Measurements from ENCODE around the gene SDK1.

The SDK1 gene

DNA sequence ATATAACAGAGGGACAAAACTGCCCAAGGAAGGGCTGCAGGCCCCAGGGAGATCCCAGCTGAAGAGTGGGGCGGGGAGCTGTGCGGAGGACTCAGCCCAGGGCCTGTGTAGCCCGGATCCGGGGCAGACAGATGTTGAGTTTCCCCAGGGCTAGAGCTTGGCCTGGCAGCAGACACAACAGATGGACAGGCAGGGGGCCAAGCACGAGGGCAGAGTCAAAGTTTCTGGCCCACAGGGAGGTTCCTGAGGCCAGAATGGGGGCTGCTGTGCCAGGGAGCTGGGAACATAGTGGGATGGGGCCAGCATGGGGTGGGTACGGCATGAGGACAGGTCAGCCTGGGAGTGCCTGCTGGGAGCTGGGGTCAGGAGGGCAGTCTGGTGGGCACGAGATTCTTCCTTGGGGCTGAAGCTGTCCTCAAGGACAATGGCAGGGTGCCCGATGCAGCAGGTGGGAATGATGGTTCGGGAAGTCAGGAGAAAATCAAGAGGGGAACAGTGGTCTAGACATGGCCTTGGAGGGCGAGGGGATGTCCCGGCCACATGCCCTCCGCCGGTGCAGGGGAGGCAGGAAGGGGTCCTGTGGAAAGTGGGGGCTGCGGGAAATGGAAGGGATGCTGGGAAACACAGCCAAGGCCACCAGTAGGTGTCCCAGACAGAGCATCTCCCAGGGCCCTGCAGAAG lies 862.0 kb downstream of the SDK1 start:
- no peak overlapping the region for H3K4me3 ChIP-seq (ENCODE audit: low read depth in 1 of 2, low read length in 1 of 2)
- H3K4me1 ChIP-seq (ENCODE audit: control insufficient read depth in 1 of 2, insufficient read depth in 1 of 2, low read depth in 1 of 2, low read length in 1 of 2), result no peaks in the 10 kb centered on the region
- TF ChIP-seq, protein P1, sequence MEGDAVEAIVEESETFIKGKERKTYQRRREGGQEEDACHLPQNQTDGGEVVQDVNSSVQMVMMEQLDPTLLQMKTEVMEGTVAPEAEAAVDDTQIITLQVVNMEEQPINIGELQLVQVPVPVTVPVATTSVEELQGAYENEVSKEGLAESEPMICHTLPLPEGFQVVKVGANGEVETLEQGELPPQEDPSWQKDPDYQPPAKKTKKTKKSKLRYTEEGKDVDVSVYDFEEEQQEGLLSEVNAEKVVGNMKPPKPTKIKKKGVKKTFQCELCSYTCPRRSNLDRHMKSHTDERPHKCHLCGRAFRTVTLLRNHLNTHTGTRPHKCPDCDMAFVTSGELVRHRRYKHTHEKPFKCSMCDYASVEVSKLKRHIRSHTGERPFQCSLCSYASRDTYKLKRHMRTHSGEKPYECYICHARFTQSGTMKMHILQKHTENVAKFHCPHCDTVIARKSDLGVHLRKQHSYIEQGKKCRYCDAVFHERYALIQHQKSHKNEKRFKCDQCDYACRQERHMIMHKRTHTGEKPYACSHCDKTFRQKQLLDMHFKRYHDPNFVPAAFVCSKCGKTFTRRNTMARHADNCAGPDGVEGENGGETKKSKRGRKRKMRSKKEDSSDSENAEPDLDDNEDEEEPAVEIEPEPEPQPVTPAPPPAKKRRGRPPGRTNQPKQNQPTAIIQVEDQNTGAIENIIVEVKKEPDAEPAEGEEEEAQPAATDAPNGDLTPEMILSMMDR (IDR thresholded peaks at IDR 0.05), result no peak
- no peak overlapping the region for H3K27ac ChIP-seq
- no peaks in the 10 kb centered on the region for H3K27me3 ChIP-seq
- no peaks in the 10 kb centered on the region for H3K9me3 ChIP-seq
- no peaks in the 10 kb centered on the region for H3K36me3 ChIP-seq

DNA sequence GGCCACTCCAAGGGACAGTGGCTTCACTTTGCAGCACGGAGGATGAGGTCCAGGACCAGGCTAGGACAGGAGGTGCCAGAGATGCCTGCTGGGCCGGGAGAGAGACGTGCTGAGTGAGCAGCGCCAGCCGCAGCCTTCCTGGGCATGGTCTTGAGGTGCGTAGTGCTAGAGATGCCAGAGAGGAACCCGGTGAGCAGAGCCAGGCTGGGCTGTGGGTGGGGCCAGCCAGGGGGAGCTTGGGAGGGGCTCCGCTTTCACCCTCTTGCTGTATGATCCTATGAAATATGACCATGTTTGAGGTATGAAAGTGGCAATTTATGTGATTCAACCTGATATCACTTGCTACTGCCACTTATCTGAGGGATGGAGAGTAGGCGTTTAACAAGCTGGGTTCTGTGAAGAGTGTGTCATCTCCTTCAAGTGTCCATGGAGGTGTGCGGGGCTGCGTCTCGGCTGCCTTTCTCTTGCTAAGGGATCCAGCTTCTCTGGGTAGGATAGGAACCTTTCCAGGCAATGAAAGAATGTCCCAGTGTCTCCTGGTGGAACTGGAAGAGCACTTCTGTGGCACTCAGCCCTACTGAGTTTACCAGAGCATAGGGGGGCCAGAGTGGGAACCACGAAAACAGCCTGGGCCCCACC lies 862.6 kb downstream of the SDK1 start:
- Histone ChIP-seq H3K27me3 (no peaks in the 10 kb centered on the region), H3K4me1 (ENCODE audit: control insufficient read depth in 1 of 2, insufficient read depth in 1 of 2, low read depth in 1 of 2, low read length in 1 of 2) (no peaks in the 10 kb centered on the region), H3K36me3 (no peaks in the 10 kb centered on the region), H3K9me3 (no peaks in the 10 kb centered on the region), H3K27ac (no peak overlapping the region), H3K4me3 (ENCODE audit: low read depth in 1 of 2, low read length in 1 of 2) (no peak overlapping the region)
- TF ChIP-seq, protein P1 (IDR thresholded peaks at IDR 0.05), result no peak

DNA sequence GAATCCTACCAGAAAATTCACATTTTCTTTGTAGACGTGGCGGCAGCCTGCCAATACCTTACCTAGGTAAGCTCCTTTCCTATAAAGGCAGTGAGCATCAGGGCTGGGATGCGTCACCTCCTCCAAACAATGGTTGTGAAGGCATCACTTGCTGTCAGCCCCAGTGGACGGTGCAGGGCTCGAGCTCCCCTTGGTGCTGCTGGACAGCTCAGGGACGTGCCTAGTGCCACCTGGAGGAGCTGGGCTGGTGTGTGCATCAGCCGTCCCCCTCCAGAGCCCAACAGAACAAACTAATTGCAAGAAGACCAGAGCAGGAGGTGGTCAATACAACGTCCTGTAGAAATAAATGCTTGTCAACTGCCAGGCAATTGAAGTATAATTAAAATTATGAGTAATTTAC lies 863.5 kb downstream of the SDK1 start:
- no peaks in the 10 kb centered on the region for H3K4me1 ChIP-seq (ENCODE audit: control insufficient read depth in 1 of 2, insufficient read depth in 1 of 2, low read depth in 1 of 2, low read length in 1 of 2)
- no peak overlapping the region for H3K27ac ChIP-seq
- no peaks in the 10 kb centered on the region for H3K9me3 ChIP-seq
- TF ChIP-seq, protein P1 (IDR thresholded peaks at IDR 0.05), result no peak
- no peaks in the 10 kb centered on the region for H3K27me3 ChIP-seq
- no peaks in the 10 kb centered on the region for H3K36me3 ChIP-seq
- no peak overlapping the region for H3K4me3 ChIP-seq (ENCODE audit: low read depth in 1 of 2, low read length in 1 of 2)

DNA sequence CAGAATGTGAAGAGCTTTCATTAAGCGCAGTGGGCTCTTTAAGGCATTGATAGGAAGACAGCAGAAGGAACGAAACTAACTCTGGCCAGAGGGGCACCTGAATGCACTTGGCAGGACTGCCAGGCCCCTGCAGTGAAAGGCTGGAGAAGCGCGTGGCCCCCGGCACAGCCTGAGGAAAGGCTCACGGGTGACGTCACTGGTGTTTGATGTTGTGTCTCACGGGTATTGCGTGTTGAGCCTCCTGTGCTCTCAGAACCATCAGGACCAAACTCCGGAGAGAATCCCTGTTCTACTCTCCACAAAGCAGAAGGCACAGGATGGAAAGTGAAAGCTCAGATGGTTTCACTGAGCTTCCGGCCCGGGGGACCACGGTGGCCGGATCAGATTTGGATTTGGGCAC lies 865.3 kb downstream of the SDK1 start:
- H3K4me1 ChIP-seq (ENCODE audit: control insufficient read depth in 1 of 2, insufficient read depth in 1 of 2, low read depth in 1 of 2, low read length in 1 of 2), result no peaks in the 10 kb centered on the region
- H3K9me3 ChIP-seq, result no peaks in the 10 kb centered on the region
- no peaks in the 10 kb centered on the region for H3K27me3 ChIP-seq

DNA sequence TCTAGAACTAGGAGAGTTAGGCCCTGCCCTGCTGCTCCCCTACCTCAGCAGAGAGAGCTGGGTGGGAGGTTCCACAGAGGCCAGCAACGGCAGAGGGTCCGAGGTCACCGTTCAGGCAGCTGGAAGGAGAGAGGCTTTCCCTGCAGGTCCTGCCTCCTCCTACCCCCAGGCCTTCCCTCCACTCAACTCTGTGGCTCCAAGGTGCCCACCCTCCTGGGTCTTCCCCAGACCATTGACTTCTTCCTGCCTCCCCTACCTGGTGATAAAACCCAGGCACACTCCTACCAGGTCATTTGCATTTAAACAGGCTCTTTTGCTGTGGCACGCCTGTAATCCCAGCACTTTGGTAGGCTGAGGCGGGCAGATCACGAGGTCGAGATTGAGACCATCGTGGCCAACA lies 865.8 kb downstream of the SDK1 start:
- no peaks in the 10 kb centered on the region for H3K4me1 ChIP-seq (ENCODE audit: control insufficient read depth in 1 of 2, insufficient read depth in 1 of 2, low read depth in 1 of 2, low read length in 1 of 2)
- no peak overlapping the region for H3K27ac ChIP-seq
- TF ChIP-seq, protein P1 (IDR thresholded peaks at IDR 0.05), result no peak
- H3K9me3 ChIP-seq, result no peaks in the 10 kb centered on the region
- H3K4me3 ChIP-seq (ENCODE audit: low read depth in 1 of 2, low read length in 1 of 2), result no peak overlapping the region
- H3K36me3 ChIP-seq, result no peaks in the 10 kb centered on the region
- no peaks in the 10 kb centered on the region for H3K27me3 ChIP-seq

More for the DNA sequence above, 865.3 kb downstream of the SDK1 start:
- Histone ChIP-seq H3K4me3 (ENCODE audit: low read depth in 1 of 2, low read length in 1 of 2) (no peak overlapping the region), H3K36me3 (no peaks in the 10 kb centered on the region), H3K27ac (no peak overlapping the region)
- TF ChIP-seq, protein P1 (IDR thresholded peaks at IDR 0.05), result no peak
